ENCODE measurements around the gene SYNGR1.
A peak's percentile ranks its signal among the peaks of the same experiment; 100 is the strongest.
"Not testable (repeated sequence)": the region's sequence is repeated elsewhere in the genome, so short reads cannot be mapped to it uniquely, and the experiment has no call there.

Gene SYNGR1

DNA sequence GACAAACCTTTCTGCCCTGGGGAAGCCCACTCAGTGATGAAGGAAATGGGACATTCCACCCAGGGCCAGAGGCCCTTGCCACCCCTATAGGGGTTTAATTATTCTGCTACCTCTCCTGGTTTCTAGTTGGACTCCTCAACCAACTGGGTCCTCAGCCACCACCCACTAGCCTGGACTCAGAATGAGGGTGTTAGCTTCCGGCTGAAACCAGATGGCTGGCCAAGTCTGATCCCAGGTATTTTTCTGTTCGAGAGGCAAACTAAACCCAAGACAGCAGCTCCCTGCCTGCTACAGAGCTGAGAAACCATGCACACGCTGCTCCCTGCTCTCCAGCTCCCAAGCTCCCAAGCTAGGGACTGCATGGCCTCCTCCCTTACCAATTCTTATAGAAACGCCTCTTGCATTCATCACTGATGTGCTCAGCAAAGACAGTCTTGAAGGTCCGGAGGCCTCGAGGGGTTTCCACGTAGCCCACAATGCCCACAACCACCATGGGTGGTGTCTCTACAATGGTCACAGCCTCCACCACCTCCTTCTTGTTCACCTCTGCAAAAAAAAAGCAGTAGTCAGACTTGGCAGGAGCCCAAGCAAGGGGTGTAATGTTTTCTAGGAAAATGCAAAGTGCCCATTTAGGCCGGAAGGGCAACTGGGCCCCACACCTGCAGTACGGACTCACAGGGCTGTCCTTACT, 32.6 kb upstream of the SYNGR1 start:
- no peak for DNase-seq (ENCODE audit: low read depth)
- peak overlapping the region; percentile 99 for H3K4me3 ChIP-seq (ENCODE audit: control insufficient read depth, low read depth, low read length)
- TF ChIP-seq, protein P1, sequence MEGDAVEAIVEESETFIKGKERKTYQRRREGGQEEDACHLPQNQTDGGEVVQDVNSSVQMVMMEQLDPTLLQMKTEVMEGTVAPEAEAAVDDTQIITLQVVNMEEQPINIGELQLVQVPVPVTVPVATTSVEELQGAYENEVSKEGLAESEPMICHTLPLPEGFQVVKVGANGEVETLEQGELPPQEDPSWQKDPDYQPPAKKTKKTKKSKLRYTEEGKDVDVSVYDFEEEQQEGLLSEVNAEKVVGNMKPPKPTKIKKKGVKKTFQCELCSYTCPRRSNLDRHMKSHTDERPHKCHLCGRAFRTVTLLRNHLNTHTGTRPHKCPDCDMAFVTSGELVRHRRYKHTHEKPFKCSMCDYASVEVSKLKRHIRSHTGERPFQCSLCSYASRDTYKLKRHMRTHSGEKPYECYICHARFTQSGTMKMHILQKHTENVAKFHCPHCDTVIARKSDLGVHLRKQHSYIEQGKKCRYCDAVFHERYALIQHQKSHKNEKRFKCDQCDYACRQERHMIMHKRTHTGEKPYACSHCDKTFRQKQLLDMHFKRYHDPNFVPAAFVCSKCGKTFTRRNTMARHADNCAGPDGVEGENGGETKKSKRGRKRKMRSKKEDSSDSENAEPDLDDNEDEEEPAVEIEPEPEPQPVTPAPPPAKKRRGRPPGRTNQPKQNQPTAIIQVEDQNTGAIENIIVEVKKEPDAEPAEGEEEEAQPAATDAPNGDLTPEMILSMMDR (conservative IDR thresholded peaks at IDR 0.05; ENCODE audit: control insufficient read depth, insufficient read depth, low read depth, low read length): no peak

DNA sequence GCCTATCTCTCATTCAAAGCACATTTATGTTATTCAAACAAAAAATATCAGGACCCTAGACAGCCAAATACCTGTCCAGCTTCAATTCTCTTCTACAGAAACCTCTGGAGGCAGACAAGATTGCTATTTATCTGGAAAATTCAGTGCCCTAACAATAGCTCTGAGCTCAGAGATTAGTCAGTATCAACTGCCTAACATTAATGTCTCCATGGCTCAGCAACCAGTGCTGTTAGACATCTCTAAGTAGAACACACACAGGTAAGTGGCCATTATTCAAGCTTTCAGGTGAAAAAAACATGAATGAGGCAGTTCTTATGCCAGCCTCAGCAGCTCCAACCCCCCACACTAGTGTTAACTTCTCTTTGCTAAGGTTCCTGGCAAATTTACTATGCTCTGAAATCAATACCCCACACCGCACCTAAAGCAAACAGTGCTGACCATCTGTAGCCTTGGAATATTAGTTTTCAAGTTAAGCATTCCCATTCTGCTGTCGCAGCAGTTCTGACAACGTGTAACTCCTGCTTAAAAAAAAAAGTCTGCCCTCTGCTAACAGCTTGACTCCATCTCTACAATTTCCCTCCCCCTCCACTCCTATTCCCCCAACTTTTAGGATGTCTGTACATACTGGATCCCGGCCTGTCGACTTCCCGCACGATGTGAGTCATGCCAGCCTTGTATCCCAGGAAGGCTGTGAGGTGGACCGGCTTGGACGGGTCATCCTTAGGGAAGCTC, 31.9 kb upstream of the SYNGR1 start:
- TF ChIP-seq, protein P1 (conservative IDR thresholded peaks at IDR 0.05; ENCODE audit: control insufficient read depth, insufficient read depth, low read depth, low read length): no peak
- H3K4me3 ChIP-seq (ENCODE audit: control insufficient read depth, low read depth, low read length): peak overlapping the region; percentile 99
- DNase-seq (ENCODE audit: low read depth): peak; percentile 64

DNA sequence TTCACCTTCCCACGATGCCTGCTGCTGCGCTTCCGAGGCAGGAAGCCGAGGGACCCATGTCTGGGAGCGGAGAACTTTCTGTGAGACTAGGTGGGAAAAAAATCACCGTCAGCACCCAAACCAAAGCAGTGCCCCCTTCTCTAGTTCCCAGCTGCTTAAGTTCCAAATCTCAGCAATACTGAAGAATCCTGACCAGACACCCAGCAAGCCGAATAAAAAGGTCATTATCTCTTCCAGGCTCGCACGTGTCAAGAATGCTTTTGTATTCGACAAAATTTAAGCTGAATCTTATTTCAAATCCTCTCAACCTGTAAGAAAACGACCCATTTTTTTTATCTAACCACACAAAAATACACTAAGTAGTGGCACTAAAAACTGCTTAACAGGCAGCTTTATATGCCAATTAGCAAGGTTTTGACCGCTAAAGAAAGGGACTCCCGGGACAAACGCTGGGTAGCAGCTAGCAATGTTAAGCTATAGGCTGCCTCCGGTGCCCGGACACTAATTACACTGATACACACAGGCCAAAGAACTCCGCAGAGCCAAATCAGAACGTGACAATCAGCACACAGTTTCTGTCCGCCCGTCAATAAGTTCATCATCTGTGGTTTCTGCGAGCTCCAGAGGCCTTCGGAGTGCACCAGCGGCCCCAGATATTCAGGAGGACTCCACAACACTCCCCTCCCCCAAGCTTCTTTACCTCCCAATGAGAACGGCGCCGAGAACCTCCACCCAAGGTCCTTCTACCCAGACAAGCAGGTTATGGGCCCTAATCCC, 31.1 kb upstream of the SYNGR1 start:
- no peak for DNase-seq (ENCODE audit: low read depth)
- TF ChIP-seq, protein P1 (conservative IDR thresholded peaks at IDR 0.05; ENCODE audit: control insufficient read depth, insufficient read depth, low read depth, low read length): no peak
- H3K4me3 ChIP-seq (ENCODE audit: control insufficient read depth, low read depth, low read length): peak overlapping the region; percentile 99

DNA sequence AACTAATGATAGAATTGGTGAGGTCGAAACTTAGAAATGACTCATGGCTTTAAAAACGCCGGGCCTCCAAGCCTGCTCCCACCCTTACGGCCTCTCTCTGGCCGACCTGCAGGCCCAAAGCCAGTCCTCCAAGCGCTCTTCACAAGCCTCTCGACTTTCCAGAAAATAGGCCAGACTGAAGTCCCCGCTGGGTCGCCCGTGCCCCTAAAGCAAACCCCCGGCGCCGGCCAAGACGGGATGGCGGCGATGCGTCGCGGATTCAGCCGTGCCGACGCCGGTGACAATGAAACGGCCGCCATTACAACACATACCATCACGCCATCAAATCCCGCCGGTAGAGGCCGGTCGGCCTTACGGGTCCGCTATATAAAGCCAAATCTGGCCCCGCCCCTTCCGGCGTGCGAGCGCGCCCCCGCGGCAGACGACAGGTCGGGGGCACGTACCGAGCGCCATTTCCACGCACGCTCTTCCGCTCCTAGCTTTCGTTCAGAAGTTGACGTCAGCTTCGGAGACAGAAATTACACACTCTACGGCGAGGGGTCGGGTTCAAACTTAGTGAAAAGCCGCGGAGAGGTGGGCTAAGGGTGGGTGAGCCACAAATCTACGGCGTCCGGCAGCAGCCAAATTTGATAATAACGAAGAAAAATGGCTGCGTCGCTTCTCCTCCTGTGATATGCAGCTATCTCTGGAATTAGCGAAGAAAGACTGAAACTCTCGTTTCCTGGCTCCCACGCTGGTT, 30.3 kb upstream of the SYNGR1 start, which contains the start of gene RPL3:
RPL3 (minus strand) TSS at position 340 of the 739 bp plus-strand sequence; CDS start at position 314, 26 bp downstream.
- TF ChIP-seq, protein P1 (conservative IDR thresholded peaks at IDR 0.05; ENCODE audit: control insufficient read depth, insufficient read depth, low read depth, low read length): no peak
- H3K4me3 ChIP-seq (ENCODE audit: control insufficient read depth, low read depth, low read length): peak within 1 kb of the TSS; percentile 99

DNA sequence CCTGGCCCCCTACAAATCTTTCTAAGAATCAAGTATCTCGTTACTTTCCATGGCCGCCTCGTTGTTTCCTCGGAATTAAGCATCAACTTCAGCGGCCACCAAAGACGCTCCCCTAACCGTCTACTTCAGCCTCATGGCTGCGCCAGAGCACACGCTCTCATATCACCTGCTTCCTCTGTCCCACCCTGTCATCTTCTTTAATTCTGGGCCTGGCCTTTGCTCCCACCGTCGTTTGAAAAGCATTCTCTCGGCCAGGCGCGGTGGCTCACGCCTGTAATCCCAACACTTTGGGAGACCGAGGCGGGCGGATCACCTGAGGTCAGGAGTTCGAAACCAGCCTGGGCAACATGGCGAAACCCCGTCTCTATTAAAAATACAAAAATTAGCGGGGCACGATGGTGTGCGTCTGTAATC, 29.2 kb upstream of the SYNGR1 start:
- not testable (repeated sequence) for DNase-seq (ENCODE audit: low read depth); H3K4me3 ChIP-seq (ENCODE audit: control insufficient read depth, low read depth, low read length)

More for the DNA sequence above, 30.3 kb upstream of the SYNGR1 start, which contains the start of gene RPL3:
- DNase-seq (ENCODE audit: low read depth): peak; percentile 99

DNA sequence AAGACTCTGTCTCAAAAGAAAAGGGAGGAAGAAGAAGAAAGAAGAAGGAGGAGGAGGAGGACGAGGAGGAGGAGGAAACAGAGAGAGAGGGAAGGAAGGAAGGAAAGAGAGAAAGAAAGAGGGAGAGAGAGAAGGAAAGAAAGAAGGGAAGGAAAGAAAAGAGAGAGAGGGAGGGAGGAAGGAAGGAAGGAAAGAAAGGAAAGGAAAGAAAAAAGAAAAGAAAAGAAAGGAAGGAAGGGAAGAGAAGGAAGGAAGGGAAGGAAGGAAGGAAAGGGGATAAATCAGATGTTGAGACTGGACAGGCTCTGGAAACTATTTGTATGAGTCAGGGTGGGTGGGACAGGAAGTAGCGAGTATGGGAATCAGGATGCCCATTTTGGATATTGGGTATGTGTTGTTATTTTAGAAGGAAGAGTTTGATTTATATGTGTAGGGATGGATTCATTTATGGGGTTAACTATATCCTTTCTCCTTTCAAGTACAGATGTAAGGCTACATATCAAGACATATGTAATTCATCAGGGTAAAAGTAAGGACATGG, 24.3 kb upstream of the SYNGR1 start:
- H3K4me3 ChIP-seq (ENCODE audit: control insufficient read depth, low read depth, low read length): no peak overlapping the region
- TF ChIP-seq, protein P1 (conservative IDR thresholded peaks at IDR 0.05; ENCODE audit: control insufficient read depth, insufficient read depth, low read depth, low read length): no peak
- peak; percentile 54 for DNase-seq (ENCODE audit: low read depth)
